ENCODE measurements around the gene CHTOP.
"Not testable (repeated sequence)": the region's sequence is repeated elsewhere in the genome, so short reads cannot be mapped to it uniquely, and the experiment has no call there.

CHTOP gene, protein sequence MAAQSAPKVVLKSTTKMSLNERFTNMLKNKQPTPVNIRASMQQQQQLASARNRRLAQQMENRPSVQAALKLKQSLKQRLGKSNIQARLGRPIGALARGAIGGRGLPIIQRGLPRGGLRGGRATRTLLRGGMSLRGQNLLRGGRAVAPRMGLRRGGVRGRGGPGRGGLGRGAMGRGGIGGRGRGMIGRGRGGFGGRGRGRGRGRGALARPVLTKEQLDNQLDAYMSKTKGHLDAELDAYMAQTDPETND

GRCh38 chr1:153633754-153634665 is at the start of gene CHTOP:
Gene CHTOP (plus strand): TSS chr1:153634066. CDS start chr1:153636589, 2,523 bp downstream.
- DNase-seq (ENCODE audit: low spot score): peak; percentile 98

DNA sequence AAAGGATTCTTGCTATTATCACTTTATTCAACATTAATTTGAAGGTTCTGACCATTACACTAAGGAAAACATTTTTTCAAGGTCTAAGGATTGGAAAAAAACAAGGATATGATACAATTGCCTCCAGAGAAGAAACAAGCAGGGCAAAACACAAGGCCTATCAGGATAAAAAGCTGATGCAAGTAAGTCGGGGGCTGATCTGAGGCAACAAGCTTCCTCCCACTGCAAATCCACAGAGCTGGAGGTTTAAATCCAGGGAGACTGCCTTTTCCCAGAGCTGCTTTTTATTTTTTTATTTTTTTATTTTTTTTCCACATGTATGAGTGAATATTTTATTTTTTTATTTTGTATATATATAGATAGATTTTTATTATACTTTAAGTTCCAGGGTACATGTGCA is 48.9 kb upstream of the CHTOP start:
- DNase-seq (ENCODE audit: low spot score): no peak

- no peak for DNase-seq (ENCODE audit: low spot score)
Measured at GRCh38 chr1:153586347-153586746, 47.5 kb upstream of the CHTOP start.

- no peak for DNase-seq (ENCODE audit: low spot score)
Measured at GRCh38 chr1:153587314-153587713, 46.6 kb upstream of the CHTOP start.

DNA sequence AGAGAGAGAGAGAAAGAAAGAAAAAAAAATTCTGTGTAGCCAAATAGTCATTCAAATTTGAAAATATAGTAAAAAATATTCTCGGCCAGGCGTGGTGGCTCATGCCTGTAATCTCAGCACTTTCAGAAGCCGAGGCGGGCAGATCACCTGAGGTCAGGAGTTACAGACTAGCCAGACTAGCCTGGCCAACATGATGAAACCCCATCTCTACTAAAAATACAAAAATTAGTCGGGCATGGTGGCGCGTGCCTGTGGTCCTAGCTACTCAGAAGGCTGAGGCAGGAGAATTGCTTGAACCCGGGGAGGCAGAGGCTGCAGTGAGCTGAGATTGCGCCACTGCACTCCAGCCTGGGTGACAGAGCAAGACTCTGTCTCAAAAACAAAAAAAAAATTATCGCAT is 45.8 kb upstream of the CHTOP start:
- not testable (repeated sequence) for DNase-seq (ENCODE audit: low spot score)

DNA sequence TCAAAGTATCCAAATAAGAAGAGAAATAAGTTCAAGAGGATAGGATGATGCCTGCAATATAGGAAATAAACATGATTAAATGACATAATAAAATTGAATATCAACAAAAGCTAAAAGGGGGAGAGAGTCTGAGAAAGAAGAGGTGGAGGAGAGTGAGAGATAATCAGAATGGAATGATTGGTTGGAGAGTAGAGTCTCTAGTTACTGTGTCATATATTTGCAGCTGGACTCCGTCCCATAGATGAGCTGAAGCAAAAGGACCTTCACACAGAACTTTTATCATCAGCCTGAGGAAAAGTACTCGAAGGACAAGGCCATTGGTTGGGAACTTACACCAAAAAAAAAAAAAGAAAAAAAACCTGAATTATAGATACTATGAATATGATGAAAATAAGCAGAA is 45.4 kb upstream of the CHTOP start:
- no peak for DNase-seq (ENCODE audit: low spot score)

GRCh38 chr1:153592748-153593147 is 41.1 kb upstream of the CHTOP start:
- no peak for DNase-seq (ENCODE audit: low spot score)

GRCh38 chr1:153597206-153597605 is 36.7 kb upstream of the CHTOP start:
- no peak for DNase-seq (ENCODE audit: low spot score)

GRCh38 chr1:153598309-153599172 is 35.3 kb upstream of the CHTOP start:
- no peak for DNase-seq (ENCODE audit: low spot score)

DNA sequence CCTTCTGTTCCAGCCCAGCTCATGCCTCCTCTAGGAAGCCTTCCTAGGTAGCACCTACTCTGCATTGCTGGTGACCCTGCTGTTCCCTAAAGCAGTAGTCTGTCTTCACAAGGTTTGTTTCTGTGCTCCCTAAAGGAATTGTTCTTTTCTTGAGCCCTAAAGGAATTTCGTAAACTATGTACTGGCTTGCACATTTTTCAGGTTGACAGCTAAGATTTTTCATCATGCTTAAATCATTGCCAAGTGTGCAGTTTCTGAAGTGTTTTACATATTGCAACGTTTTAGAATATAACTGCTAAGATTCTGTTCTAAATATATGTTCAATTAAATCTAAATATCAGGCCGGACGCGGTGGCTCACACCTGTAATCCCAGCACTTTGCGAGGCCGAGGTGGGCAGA is 34.0 kb upstream of the CHTOP start:
- DNase-seq (ENCODE audit: low spot score): no peak

DNA sequence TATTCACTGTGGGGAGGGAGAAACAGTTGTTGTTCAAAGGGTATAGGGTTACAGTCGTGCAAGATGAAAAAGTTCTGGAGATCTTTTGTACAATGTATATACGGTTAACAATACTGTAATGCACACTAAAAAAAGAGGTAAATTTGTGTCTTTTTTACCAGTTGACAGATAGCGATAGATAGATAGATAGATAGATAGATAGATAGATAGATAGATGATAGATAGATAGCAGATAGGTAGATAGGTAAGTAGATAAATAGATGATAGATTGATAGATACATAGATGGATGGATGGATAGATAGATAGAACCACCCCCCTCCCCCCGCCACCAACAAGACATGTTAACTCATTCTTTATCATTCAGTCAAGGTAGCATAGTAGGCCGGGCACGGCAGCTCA is 31.1 kb upstream of the CHTOP start:
- no peak for DNase-seq (ENCODE audit: low spot score)

- DNase-seq (ENCODE audit: low spot score): no peak
Measured at GRCh38 chr1:153606194-153606593, 27.7 kb upstream of the CHTOP start.

DNA sequence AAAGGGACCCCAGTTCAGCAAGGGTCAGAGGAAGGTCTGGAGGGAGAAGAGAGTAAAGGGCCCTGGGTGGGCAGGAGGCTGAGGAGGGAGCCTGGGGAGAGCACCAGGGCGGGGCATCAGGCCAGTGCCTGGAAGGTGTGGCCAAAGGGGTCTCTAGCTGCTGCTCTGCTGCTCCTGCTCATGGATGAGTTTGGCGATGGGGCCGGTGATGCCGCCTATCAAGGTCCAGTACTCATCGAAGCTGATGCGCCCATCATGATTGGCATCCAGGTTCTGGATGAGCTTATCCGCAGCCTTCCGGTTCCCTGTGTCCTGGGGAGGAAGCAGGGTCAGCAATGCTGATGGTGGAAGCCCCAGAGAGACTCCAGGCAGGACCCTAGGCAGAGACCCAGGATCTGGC is 26.5 kb upstream of the CHTOP start:
- no peak for DNase-seq (ENCODE audit: low spot score)

GRCh38 chr1:153608089-153608682 is 25.7 kb upstream of the CHTOP start:
- peak; percentile 52 for DNase-seq (ENCODE audit: low spot score)

DNA sequence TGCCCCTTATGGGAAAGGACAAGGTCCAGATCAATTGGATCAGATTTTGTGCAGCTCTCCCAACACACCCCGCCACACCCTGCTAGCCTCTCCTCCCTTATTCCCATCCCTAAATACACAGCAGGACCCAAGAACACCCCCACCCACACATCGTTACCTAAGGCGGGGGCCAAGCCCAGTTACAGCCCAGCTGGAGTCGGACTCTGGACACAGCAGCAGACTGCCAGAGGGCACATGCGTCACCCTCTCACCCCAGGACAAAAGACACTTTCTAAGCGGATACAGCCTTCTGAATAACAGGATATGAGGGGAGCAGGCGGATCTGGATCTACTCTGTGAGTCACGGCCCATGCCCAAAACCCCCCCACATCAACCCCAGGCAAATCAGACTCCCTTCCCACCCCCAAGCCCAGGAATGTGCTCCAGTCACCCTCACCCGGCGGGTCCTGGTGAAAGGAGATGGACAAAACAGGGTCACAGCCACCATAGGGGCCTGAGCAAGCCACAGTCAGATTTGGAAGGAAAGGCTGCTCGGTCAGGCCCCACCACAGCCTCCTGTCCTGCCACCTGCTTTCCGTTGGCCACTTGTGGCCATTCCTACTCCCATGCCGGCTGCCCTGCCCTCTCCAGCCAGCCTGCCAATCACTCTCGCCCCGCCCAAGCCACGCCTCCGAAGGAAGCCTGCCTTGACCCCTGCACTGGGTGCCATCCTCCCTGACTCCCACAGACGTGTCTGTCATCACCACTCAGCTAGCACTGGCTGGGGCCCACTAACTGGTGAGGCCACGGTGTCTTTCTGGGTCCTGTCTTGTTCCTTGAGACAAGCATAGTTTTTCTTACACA is 24.9 kb upstream of the CHTOP start:
- DNase-seq (ENCODE audit: low spot score): peak; percentile 83

DNA sequence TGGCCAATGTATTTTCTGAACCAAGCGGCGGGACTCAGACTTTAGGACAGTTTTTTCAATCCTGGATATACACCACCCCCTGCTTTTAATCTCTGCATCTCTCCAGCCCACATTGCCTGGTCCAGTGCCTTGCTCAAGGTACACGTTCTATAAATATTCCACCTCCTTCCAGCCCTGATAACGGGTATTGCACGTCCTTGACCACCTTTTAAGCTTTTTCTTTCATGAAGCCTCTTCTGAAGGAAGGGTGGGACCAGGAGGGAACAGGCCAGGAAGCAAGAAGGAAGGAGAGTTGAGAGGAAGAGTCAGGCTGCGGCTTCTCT is 24.3 kb upstream of the CHTOP start:
- DNase-seq (ENCODE audit: low spot score): no peak

DNA sequence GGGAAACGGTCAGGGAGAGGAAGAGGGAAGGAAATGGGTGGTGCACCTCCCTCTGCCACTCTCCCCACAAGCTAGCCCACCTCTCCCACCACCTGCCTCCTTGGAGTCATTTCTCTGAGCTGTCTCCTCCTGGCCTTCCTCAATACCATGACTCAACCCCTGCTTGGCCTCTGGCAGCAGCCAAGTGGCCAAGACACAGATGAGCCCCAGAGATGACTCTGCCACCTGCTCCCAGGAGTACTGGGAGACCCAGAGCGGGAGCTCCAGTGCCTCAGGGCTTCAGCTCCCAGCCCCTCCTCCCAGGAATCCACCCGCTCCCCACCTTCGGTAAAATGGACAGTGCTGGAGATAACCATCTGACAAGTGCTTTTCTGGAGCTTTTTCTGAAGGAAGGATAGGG is 23.5 kb upstream of the CHTOP start:
- DNase-seq (ENCODE audit: low spot score): no peak

GRCh38 chr1:153610811-153611301 is 23.0 kb upstream of the CHTOP start:
- no peak for DNase-seq (ENCODE audit: low spot score)

GRCh38 chr1:153611356-153611755 is 22.5 kb upstream of the CHTOP start:
- no peak for DNase-seq (ENCODE audit: low spot score)

- DNase-seq (ENCODE audit: low spot score): no peak
Measured at GRCh38 chr1:153612111-153612754, 21.6 kb upstream of the CHTOP start.

Measured in ecto neural progenitor cell (in vitro differentiated cells).